Measurements from ENCODE around the gene SLC9A7. TPM values are rescaled to one million over a fixed set of nuclear protein-coding genes. Genes with fewer than 3 reads are reported as not detected.

The SLC9A7 gene
- total and polyA plus RNA-seq, 2 experiments from 2014 or later = 2.5 to 15.4 TPM

GRCh38 chrX:46770817-46771163, 11.9 kb upstream of the SLC9A7 start (continued):
- TF ChIP-seq REST (IDR thresholded peaks at IDR 0.05; ENCODE audit: unreplicated experiment) (no peak), CREB1 (CRISPR knock-in tag; IDR thresholded peaks at IDR 0.05; ENCODE audit: low read depth) (no peak)

DNA sequence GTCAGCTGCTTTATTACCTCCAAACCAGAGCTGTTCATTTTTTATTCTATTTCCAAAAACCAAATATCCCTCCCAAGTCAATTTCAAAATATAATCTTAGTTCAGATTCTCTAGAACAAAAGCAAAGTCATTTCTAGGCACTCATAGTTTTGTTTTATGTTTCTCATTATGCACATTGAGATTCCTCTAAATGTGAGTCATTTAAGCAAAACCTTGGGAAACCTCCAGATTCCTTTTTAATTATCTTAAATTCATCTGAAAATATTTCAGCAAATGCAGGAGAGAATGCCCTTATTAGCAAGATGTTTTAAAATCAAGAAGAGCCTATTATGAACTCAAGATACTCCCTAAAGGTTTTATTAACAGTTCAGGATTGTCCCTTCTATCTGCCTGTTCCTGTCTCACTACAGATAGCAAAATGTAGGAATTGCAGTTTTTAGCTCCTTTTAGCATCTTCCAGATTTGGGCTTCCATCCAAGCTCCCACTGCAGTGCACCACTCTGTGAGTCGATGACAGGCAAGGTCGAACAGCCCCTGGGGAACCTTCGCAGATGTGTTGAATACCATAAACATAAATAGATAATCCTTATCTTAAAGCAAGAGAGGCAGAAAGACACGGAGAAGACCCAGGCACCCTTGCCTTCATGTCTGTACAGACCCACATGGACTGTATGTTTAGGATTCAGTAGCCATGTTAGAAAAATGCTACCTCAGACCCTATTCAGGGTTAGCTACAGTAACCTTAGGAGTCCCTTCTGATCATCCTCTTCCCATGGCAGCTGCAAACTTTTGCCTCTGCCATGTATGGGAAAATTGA, 11.3 kb upstream of the SLC9A7 start:
- H3K4me2 ChIP-seq = no peak overlapping the region
- Mint-ChIP-seq H3K4me3 (no peak overlapping the region), H3K9me3 (no peaks in the 10 kb centered on the region; the same call in 2 of the 3 replicates), H3K36me3 (ENCODE audit: low read depth) (no peaks in the 10 kb centered on the region), H3K27ac (no peak overlapping the region), H3K4me1 (no peaks in the 10 kb centered on the region), H3K27me3 (ENCODE audit: insufficient read depth, low read depth, poor library complexity) (peaks cover 3% of the 10 kb centered on the region)
- H3K27ac ChIP-seq (ENCODE audit: low read depth) = no peak overlapping the region
- no peaks in the 10 kb centered on the region for H3F3A ChIP-seq (replicated peaks; ENCODE audit: low read depth)
- ATAC-seq = no peak
- H3K9me2 ChIP-seq (ENCODE audit: insufficient read depth) = no peaks in the 10 kb centered on the region
- no peaks in the 10 kb centered on the region for H3K79me2 ChIP-seq (replicated peaks; ENCODE audit: insufficient read depth)
- H2AFZ ChIP-seq = no peak overlapping the region
- H3K4me3 ChIP-seq = no peak overlapping the region
- H4K20me1 ChIP-seq (replicated peaks; ENCODE audit: insufficient read depth) = no peaks in the 10 kb centered on the region
- H3K4me1 ChIP-seq (ENCODE audit: insufficient read depth) = no peaks in the 10 kb centered on the region
- DNase-seq (ENCODE audit: low spot score) = no peak
- H3K27me3 ChIP-seq (ENCODE audit: insufficient read depth) = no peaks in the 10 kb centered on the region
- no peaks in the 10 kb centered on the region for H3K36me3 ChIP-seq (ENCODE audit: insufficient read depth)
- TF ChIP-seq REST (IDR thresholded peaks at IDR 0.05; ENCODE audit: unreplicated experiment) = no peak
- TF ChIP-seq, protein P1, sequence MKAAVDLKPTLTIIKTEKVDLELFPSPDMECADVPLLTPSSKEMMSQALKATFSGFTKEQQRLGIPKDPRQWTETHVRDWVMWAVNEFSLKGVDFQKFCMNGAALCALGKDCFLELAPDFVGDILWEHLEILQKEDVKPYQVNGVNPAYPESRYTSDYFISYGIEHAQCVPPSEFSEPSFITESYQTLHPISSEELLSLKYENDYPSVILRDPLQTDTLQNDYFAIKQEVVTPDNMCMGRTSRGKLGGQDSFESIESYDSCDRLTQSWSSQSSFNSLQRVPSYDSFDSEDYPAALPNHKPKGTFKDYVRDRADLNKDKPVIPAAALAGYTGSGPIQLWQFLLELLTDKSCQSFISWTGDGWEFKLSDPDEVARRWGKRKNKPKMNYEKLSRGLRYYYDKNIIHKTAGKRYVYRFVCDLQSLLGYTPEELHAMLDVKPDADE (IDR thresholded peaks at IDR 0.05) = no peak
- TF ChIP-seq STAT1 (IDR thresholded peaks at IDR 0.05; ENCODE audit: unreplicated experiment) = no peak
- TF ChIP-seq, protein P2, sequence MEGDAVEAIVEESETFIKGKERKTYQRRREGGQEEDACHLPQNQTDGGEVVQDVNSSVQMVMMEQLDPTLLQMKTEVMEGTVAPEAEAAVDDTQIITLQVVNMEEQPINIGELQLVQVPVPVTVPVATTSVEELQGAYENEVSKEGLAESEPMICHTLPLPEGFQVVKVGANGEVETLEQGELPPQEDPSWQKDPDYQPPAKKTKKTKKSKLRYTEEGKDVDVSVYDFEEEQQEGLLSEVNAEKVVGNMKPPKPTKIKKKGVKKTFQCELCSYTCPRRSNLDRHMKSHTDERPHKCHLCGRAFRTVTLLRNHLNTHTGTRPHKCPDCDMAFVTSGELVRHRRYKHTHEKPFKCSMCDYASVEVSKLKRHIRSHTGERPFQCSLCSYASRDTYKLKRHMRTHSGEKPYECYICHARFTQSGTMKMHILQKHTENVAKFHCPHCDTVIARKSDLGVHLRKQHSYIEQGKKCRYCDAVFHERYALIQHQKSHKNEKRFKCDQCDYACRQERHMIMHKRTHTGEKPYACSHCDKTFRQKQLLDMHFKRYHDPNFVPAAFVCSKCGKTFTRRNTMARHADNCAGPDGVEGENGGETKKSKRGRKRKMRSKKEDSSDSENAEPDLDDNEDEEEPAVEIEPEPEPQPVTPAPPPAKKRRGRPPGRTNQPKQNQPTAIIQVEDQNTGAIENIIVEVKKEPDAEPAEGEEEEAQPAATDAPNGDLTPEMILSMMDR (conservative IDR thresholded peaks at IDR 0.05; ENCODE audit: low read depth in 2 of 2) = no peak
- TF ChIP-seq ZNF462 (CRISPR knock-in tag; IDR thresholded peaks at IDR 0.05) = no peak
- TF ChIP-seq CREB1 (CRISPR knock-in tag; IDR thresholded peaks at IDR 0.05; ENCODE audit: low read depth) = no peak

Data from GM23338 (cell line).